Amniotic stem cell (primary cell): ENCODE data around the gene HPCA.

Experiments used
- DNase-seq: peaks from one replicate; lab custom pipeline; 2025; lab: John Stamatoyannopoulos, UW

The HPCA gene

GRCh38 chr1:32871364-32872191, 14.7 kb upstream of the HPCA start:
- DNase-seq: no peak

- DNase-seq: no peak
Observed at GRCh38 chr1:32872192-32872460, 14.2 kb upstream of the HPCA start.

- no peak for DNase-seq
Observed at GRCh38 chr1:32873484-32873883, 12.8 kb upstream of the HPCA start.

GRCh38 chr1:32874860-32875752, 11.2 kb upstream of the HPCA start:
- DNase-seq: no peak

- DNase-seq: no peak
Observed at GRCh38 chr1:32876341-32877210, 9.7 kb upstream of the HPCA start.

GRCh38 chr1:32877211-32878110, 8.8 kb upstream of the HPCA start:
- DNase-seq: no peak

GRCh38 chr1:32878183-32878582, 8.1 kb upstream of the HPCA start:
- no peak for DNase-seq

- DNase-seq: no peak
Observed at GRCh38 chr1:32878637-32879041, 7.7 kb upstream of the HPCA start.

GRCh38 chr1:32881291-32881690, 5.0 kb upstream of the HPCA start:
- DNase-seq: no peak

- no peak for DNase-seq
Observed at GRCh38 chr1:32881871-32882850, 4.1 kb upstream of the HPCA start.

- DNase-seq: no peak
Observed at GRCh38 chr1:32883338-32884031, 2.8 kb upstream of the HPCA start.

GRCh38 chr1:32884032-32884372, 2.3 kb upstream of the HPCA start:
- DNase-seq: no peak

GRCh38 chr1:32884726-32885125, 1.6 kb upstream of the HPCA start:
- DNase-seq: no peak

- no peak for DNase-seq
Observed at GRCh38 chr1:32885676-32886003, 651 bp upstream of the HPCA start.

GRCh38 chr1:32886828-32887414, 630 bp downstream of the HPCA start:
- DNase-seq: no peak

- DNase-seq: no peak
Observed at GRCh38 chr1:32887623-32888022, 1.3 kb downstream of the HPCA start.

GRCh38 chr1:32888134-32888533, 1.8 kb downstream of the HPCA start:
- no peak for DNase-seq

- DNase-seq: no peak
Observed at GRCh38 chr1:32888677-32889420, 2.6 kb downstream of the HPCA start.
